Measurements from ENCODE around the gene DOCK2. TPM values are rescaled to one million over a fixed set of nuclear protein-coding genes. Genes with fewer than 3 reads are reported as not detected.

DOCK2 gene
- total and polyA plus RNA-seq, 2 donors (not counting 1 experiment from before 2014, with no cell fraction given) = 112 to 330 TPM

GRCh38 chr5:169828385-169828784, 191.3 kb downstream of the DOCK2 start:
- Histone ChIP-seq H3K4me3 (ENCODE audit: control extremely low read depth in 1 of 5, extremely low read depth in 1 of 5, insufficient read depth in 1 of 5, low read depth in 2 of 5, low read length in 4 of 5) (no peak overlapping the region), H3K4me1 (ENCODE audit: control insufficient read depth in 2 of 2, insufficient read depth in 2 of 2, low read length in 2 of 2) (no peaks in the 10 kb centered on the region), H3K36me3 (replicated peaks in 1 of 2; ENCODE audit: control extremely low read depth in 1 of 2, control insufficient read depth in 1 of 2, extremely low read depth in 1 of 2, insufficient read depth in 2 of 2, low read length in 1 of 2) (peaks cover 6 to 18% of the 10 kb centered on the region in 2 experiments), H3K79me2 (ENCODE audit: control insufficient read depth, insufficient read depth, low read length) (no peaks in the 10 kb centered on the region), H3K9ac (ENCODE audit: low read length) (no peak overlapping the region), H3K27me3 (replicated peaks in 1 of 4; ENCODE audit: control extremely low read depth in 1 of 4, control insufficient read depth in 3 of 4, insufficient read depth in 4 of 4, low read length in 3 of 4) (no peaks in the 10 kb centered on the region), H3K27ac (ENCODE audit: low read length in 2 of 2) (no peak overlapping the region), H2AFZ (ENCODE audit: insufficient read depth, low read depth, low read length, poor library complexity, severe bottlenecking) (no peak overlapping the region), H3K4me2 (replicated peaks; ENCODE audit: low read depth, low read length, poor library complexity, severe bottlenecking) (no peak overlapping the region), H3K9me3 (ENCODE audit: control extremely low read depth in 1 of 3, control insufficient read depth in 2 of 3, insufficient read depth in 1 of 3, low read length in 2 of 3) (no peaks in the 10 kb centered on the region), H4K20me1 (ENCODE audit: control insufficient read depth, insufficient read depth, low read length, poor library complexity, severe bottlenecking) (no peaks in the 10 kb centered on the region)
- 54% methylated on average over 1 of the region's 4 CpGs for WGBS (ENCODE audit: insufficient coverage)
- Mint-ChIP-seq H3K9me3 (ENCODE audit: insufficient read depth) (no peaks in the 10 kb centered on the region), H3K4me3 (no peak overlapping the region), H3K27ac (no peak overlapping the region), H3K4me1 (no peaks in the 10 kb centered on the region), H3K27me3 (no peaks in the 10 kb centered on the region)
- POLR2A ChIA-PET = no interaction called here
- intact Hi-C loops (cut with micrococcal nuclease) = no loop called here
- TF ChIP-seq CTCF (IDR thresholded peaks at IDR 0.05) (no peak), EZH2 (IDR thresholded peaks at IDR 0.05; ENCODE audit: borderline replicate concordance, insufficient read depth, low read depth, low read length, poor library complexity, severe bottlenecking) (no peak)
- CTCF ChIA-PET = no interaction called here
- no peak for ATAC-seq (ENCODE audit: low read depth)
- DNase-seq = no peak

- Mint-ChIP-seq H3K4me1 (no peaks in the 10 kb centered on the region), H3K27me3 (no peaks in the 10 kb centered on the region), H3K27ac (no peak overlapping the region), H3K4me3 (no peak overlapping the region), H3K9me3 (ENCODE audit: insufficient read depth) (no peaks in the 10 kb centered on the region)
- POLR2A ChIA-PET = no interaction called here
- CTCF ChIA-PET = no interaction called here
- H3K27ac ChIP-seq (ENCODE audit: low read length in 2 of 2) = no peak overlapping the region
- H3K9me3 ChIP-seq (ENCODE audit: control extremely low read depth in 1 of 3, control insufficient read depth in 2 of 3, insufficient read depth in 1 of 3, low read length in 2 of 3) = no peaks in the 10 kb centered on the region
- ATAC-seq (ENCODE audit: low read depth) (no peak), DNase-seq (no peak)
- H3K27me3 ChIP-seq (replicated peaks in 1 of 4; ENCODE audit: control extremely low read depth in 1 of 4, control insufficient read depth in 3 of 4, insufficient read depth in 4 of 4, low read length in 3 of 4) = no peaks in the 10 kb centered on the region
- H3K4me3 ChIP-seq (ENCODE audit: control extremely low read depth in 1 of 5, extremely low read depth in 1 of 5, insufficient read depth in 1 of 5, low read depth in 2 of 5, low read length in 4 of 5) = no peak overlapping the region
- intact Hi-C loops (cut with micrococcal nuclease) = no loop called here
- peaks cover 3% of the 10 kb centered on the region for H3K79me2 ChIP-seq (ENCODE audit: control insufficient read depth, insufficient read depth, low read length)
- H3K36me3 ChIP-seq (replicated peaks in 1 of 2; ENCODE audit: control extremely low read depth in 1 of 2, control insufficient read depth in 1 of 2, extremely low read depth in 1 of 2, insufficient read depth in 2 of 2, low read length in 1 of 2) = peaks cover 6 to 16% of the 10 kb centered on the region in 2 experiments
- no CpG with 5 or more reads among the region's 1 CpG for WGBS (ENCODE audit: insufficient coverage)
- TF ChIP-seq EZH2 (IDR thresholded peaks at IDR 0.05; ENCODE audit: borderline replicate concordance, insufficient read depth, low read depth, low read length, poor library complexity, severe bottlenecking) (no peak), CTCF (IDR thresholded peaks at IDR 0.05) (no peak)
- H3K9ac ChIP-seq (ENCODE audit: low read length) = no peak overlapping the region
- H3K4me1 ChIP-seq (ENCODE audit: control insufficient read depth in 2 of 2, insufficient read depth in 2 of 2, low read length in 2 of 2) = no peaks in the 10 kb centered on the region
- H4K20me1 ChIP-seq (ENCODE audit: control insufficient read depth, insufficient read depth, low read length, poor library complexity, severe bottlenecking) = no peaks in the 10 kb centered on the region
- no peak overlapping the region for H2AFZ ChIP-seq (ENCODE audit: insufficient read depth, low read depth, low read length, poor library complexity, severe bottlenecking)
- no peak overlapping the region for H3K4me2 ChIP-seq (replicated peaks; ENCODE audit: low read depth, low read length, poor library complexity, severe bottlenecking)
Observed at GRCh38 chr5:169831331-169831730, 194.3 kb downstream of the DOCK2 start.
